DOHH2 (cell line): Measurements from ENCODE around the gene CREG2.

Experiments used
- CTCF ChIP-seq: fragments of 200-600 bp; sonication (generic); IDR thresholded peaks from one replicate; pipeline ENCODE4 v1.5.1; 2014; ENCODE audit warnings: antibody characterized with exemption, mild to moderate bottlenecking, low read depth, low read length; ENCODE audit not compliant: poor library complexity, severe bottlenecking
- EZH2phosphoT487 ChIP-seq: fragments of 200-600 bp; sonication (generic); IDR thresholded peaks from 2 replicates; pipeline ENCODE4 v1.6.1; 2017; ENCODE audit warnings: borderline replicate concordance, mild to moderate bottlenecking, antibody characterized with exemption, low read length, moderate library complexity, mixed read lengths

GRCh38 chr2:101325425-101325824 is 61.9 kb downstream of the CREG2 start:
- TF ChIP-seq CTCF (no peak), EZH2phosphoT487 (no peak)
